Prostate gland (tissue), 2 donors: ENCODE results near the gene RNF44.

Source experiments
- CTCF ChIP-seq, 4 experiments: fragments of 200-600 bp in 2 of 4; fragments of 450-650 bp in 2 of 4; sonication (generic) in 2 of 4; IDR thresholded peaks; 1 replicate in 3 of 4; 2 replicates in 1 of 4; pipeline ENCODE4 v1.5.1; 2016 to 2019; ENCODE audit warnings: antibody characterized with exemption in 4 of 4, mild to moderate bottlenecking in 2 of 4, moderate library complexity in 2 of 4
- POLR2A ChIP-seq: fragments of 450-650 bp; IDR thresholded peaks from one replicate; pipeline ENCODE4 v1.6.1; 2016; ENCODE audit warnings: antibody characterized with exemption, mild to moderate bottlenecking
- POLR2AphosphoS5 ChIP-seq: sonication (generic); formaldehyde crosslinking; IDR thresholded peaks from one replicate; pipeline ENCODE4 v1.6.1; 2017; ENCODE audit warnings: antibody characterized with exemption

DNA sequence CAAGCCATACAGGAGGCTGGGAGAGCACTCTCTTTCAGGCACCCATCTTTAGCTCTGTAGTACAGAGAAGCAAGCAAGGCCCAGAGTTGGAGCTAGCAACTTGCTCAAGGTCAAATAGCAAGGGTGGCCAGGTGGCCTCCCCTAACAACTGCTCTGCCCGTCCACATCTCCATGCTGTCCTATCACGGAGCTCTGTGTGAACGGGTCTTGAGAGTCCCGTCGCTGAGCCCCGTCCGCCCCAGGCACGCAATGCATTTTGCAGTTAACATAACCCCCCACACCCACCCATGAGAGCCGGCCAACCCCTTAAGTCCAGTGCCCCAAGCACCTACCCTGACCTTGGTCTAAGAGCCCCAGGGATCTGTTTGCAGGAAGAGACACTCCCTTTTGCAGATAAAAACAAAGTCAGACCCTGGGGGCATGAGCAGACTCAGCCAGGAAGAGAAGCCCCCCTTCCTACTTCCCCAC lies 1.5 kb downstream of the RNF44 start:
- no peak for TF ChIP-seq CTCF (IDR thresholded peaks at IDR 0.05)
- TF ChIP-seq POLR2AphosphoS5 = no peak
- TF ChIP-seq POLR2A = no peak
